Measurements from ENCODE around the gene RSU1.

RSU1 gene

GRCh38 chr10:16581202-16581601 is 236.0 kb downstream of the RSU1 start:
- ATAC-seq = no peak
- TF ChIP-seq ARNTL (CRISPR knock-in tag; IDR thresholded peaks at IDR 0.05; ENCODE audit: borderline replicate concordance, low read depth) (no peak), ZFP3 (CRISPR knock-in tag; IDR thresholded peaks at IDR 0.05) (no peak), CSRNP3 (CRISPR knock-in tag; IDR thresholded peaks at IDR 0.05) (no peak), ZFP30 (CRISPR knock-in tag; IDR thresholded peaks at IDR 0.05) (no peak), CSDC2 (CRISPR knock-in tag; IDR thresholded peaks at IDR 0.05) (no peak)

- no peak for ATAC-seq
- TF ChIP-seq ESRRG (CRISPR knock-in tag; IDR thresholded peaks at IDR 0.05) (no peak), TSHZ2 (CRISPR knock-in tag; IDR thresholded peaks at IDR 0.05) (no peak), ISL1 (CRISPR knock-in tag; IDR thresholded peaks at IDR 0.05) (no peak), CREB5 (CRISPR knock-in tag; IDR thresholded peaks at IDR 0.05; ENCODE audit: low read depth) (no peak), ZNF8 (CRISPR knock-in tag; IDR thresholded peaks at IDR 0.05) (no peak), RARB (CRISPR knock-in tag; IDR thresholded peaks at IDR 0.05) (no peak), CSDC2 (CRISPR knock-in tag; IDR thresholded peaks at IDR 0.05) (no peak), BACH2 (CRISPR knock-in tag; IDR thresholded peaks at IDR 0.05; ENCODE audit: borderline replicate concordance) (no peak), PPARA (CRISPR knock-in tag; IDR thresholded peaks at IDR 0.05; ENCODE audit: borderline replicate concordance) (no peak), ZFP30 (CRISPR knock-in tag; IDR thresholded peaks at IDR 0.05) (no peak), OSR1 (CRISPR knock-in tag; IDR thresholded peaks at IDR 0.05) (no peak), TOX (CRISPR knock-in tag; IDR thresholded peaks at IDR 0.05; ENCODE audit: borderline replicate concordance) (no peak), POU6F1 (CRISPR knock-in tag; IDR thresholded peaks at IDR 0.05; ENCODE audit: borderline replicate concordance, low read depth) (no peak), SNAI2 (CRISPR knock-in tag; IDR thresholded peaks at IDR 0.05) (no peak), PATZ1 (CRISPR knock-in tag; IDR thresholded peaks at IDR 0.05; ENCODE audit: borderline replicate concordance) (no peak), TCF4 (CRISPR knock-in tag; IDR thresholded peaks at IDR 0.05; ENCODE audit: borderline replicate concordance) (no peak), ZNF70 (CRISPR knock-in tag; IDR thresholded peaks at IDR 0.05) (no peak), CSRNP3 (CRISPR knock-in tag; IDR thresholded peaks at IDR 0.05) (no peak), ZC3H10 (CRISPR knock-in tag; IDR thresholded peaks at IDR 0.05) (no peak), ZNF565 (CRISPR knock-in tag; conservative IDR thresholded peaks at IDR 0.05; ENCODE audit: low read depth) (no peak)
Measured at GRCh38 chr10:16570731-16571130, 246.5 kb downstream of the RSU1 start.
